Embryonic facial prominence (tissue), 1 donor: Measurements from ENCODE around the gene GBP3.
"Not testable (repeated sequence)": the region's sequence is repeated elsewhere in the genome, so short reads cannot be mapped to it uniquely, and the experiment has no call there.

Source experiments
- DNase-seq: peaks from one replicate; pipeline ENCODE4 v3.0.0-alpha.2; 2016; ENCODE audit errors: extremely low spot score

GBP3 gene

DNA sequence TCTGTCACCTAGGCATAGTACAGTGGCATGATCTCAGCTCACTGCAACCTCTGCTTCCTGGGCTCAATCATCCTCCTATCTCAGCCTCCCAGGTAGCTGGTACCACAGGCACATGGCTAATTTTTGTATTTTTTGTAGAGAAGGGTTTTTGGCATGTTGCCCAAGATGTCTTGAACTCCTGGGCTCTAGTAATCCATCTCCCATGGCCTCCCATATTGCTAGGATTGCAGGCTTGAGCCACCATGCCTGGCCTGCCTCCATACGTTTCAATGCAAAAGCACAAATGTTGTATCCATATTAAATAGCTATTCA is 17.6 kb upstream of the GBP3 start:
- DNase-seq: no peak

GRCh38 chr1:89037186-89037585 is 14.5 kb upstream of the GBP3 start:
- DNase-seq: no peak

DNA sequence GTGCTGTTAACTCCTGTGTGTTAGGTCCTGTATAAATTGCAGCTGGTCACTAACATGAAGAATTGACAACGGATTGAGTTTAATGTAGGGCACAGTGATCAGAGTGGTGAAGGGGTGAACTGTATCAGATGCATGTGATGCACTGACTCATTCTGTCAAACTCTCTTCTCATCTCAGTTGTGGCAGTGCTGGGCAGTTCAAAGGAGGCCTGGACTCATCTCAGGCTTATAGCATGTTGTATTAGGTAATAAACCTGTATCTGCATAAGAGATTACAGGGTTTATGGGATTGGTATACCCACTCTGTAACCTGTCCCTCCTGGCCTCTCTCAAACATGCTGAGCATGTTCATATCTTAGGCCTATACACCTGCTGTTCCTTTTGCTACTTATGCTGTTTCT is 12.4 kb upstream of the GBP3 start:
- DNase-seq: no peak

DNA sequence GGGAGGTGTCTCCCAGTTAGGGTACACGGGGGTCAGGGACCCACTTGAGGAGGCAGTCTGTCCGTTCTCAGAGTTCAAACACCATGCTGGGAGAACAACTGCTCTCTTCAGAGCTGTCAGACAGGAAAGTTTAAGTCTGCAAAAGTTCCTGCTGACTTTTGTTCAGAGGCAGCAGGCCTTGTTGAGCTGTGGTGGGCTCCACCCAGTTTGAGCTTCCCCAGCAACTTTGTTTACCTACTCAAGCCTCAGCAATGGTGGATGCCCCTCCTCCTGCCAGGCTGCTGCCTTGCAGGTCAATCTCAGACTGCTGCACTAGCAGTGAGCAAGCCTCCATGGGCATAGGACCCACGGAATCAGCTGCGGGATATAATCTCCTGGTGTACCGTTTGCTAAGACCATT is 11.3 kb upstream of the GBP3 start:
- not testable (repeated sequence) for DNase-seq

GRCh38 chr1:89029051-89029450 is 6.4 kb upstream of the GBP3 start:
- not testable (repeated sequence) for DNase-seq

- no peak for DNase-seq
Measured at GRCh38 chr1:89025928-89026327, 3.3 kb upstream of the GBP3 start.

GRCh38 chr1:89023026-89023425 is 360 bp upstream of the GBP3 start:
- DNase-seq: no peak

DNA sequence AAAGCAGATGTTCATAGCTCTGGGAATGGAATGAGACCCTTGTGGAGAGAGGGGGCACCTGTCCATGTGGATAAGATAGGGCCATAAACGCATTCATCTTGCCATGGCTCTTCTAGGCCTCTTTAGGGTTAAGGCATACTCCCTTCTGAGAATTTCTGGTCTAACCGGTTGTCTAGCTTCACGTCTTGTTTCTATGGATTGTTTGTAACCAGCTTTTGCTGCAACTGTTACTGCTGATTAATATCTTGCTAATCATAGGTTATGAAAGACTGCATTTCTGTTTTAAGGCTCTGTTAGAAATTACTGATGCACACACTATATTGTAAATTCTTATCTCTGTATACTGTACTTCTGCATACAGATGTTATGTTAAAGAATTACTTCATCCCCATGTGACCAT is 4.3 kb downstream of the GBP3 start:
- DNase-seq: not testable (repeated sequence)

GRCh38 chr1:89008511-89008910 is 14.2 kb downstream of the GBP3 start:
- DNase-seq: no peak

- no peak for DNase-seq
Measured at GRCh38 chr1:89005286-89006151, 17.1 kb downstream of the GBP3 start.

- DNase-seq: not testable (repeated sequence)
Measured at GRCh38 chr1:89002176-89002575, 20.5 kb downstream of the GBP3 start.

DNA sequence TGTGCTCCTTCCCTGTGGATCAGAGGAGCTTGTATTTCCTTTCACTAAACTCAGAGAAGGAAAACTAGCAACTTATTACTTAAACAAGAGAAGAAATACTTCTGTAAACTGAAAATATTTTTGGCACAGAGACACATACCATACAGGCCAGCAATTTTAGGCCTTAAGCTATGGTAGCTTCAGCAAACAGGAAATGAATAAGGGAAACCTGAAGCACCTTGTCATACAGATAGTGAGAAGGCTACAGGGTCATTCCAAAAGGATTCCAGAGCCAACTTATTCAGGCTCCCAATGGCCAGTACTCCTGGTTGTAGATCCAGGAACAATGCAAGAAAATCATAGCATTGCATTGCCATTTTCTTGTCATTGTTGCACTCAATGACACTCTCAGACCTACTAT is 21.2 kb downstream of the GBP3 start:
- no peak for DNase-seq

GRCh38 chr1:88998716-88999115 is 23.9 kb downstream of the GBP3 start:
- DNase-seq: peak; percentile 71

DNA sequence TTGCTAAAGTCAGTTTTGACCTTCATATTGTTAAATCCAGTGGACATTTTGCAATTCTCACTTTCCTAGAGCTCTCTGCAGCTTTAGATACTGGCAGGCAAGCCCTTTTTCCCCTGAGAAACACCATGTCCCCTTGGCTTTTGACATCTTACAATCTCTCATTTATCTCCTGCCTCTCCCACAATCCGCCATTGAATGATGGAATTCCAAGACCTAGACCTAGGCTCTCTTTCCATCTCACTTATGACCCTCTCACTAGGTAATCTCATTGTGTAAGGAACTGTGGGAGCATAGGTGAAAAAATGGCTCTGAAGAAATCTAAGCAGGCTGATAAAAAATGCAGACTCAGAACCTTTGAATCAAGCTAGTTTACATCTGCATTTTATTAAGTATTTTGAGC is 32.2 kb downstream of the GBP3 start:
- DNase-seq: no peak

DNA sequence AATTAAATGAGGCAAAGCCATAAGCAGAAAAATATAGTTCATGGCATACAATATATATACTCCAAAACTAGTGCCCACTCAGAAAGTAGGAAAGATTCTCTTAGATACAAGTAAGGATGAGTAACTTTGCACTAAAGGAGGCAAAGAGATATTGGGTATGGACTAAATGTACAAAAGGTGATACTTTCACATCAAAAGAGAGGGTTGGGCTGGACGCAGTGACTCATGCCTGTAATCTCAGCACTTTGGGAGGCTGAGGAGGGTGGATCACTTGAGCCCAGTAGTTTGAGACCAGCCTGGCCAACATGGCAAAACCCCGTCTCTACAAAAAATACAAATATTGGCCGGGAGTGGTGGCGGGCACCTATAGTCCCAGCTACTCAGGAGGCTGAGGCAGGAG is 37.0 kb downstream of the GBP3 start:
- DNase-seq: no peak

DNA sequence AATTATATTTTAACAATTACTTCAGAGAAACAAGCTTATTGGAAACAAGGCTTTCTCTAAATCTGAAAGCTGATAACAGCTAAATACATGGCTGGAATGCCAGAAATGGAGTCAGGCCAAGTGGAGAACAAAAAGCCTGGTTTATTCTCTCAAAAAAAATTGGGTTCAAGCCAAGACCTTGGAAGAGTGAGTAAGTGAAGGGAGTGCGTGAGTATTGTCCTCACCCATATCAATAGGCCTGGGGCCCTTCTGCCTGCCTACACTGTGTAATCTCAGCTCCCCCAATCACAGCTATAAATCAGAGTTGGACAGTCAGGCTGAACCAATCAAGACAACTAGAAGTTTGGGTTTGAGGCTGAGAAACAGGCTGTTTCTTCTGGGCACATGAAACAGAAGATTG is 37.6 kb downstream of the GBP3 start:
- DNase-seq: peak; percentile 63

- no peak for DNase-seq
Measured at GRCh38 chr1:88984569-88984968, 38.1 kb downstream of the GBP3 start.

DNA sequence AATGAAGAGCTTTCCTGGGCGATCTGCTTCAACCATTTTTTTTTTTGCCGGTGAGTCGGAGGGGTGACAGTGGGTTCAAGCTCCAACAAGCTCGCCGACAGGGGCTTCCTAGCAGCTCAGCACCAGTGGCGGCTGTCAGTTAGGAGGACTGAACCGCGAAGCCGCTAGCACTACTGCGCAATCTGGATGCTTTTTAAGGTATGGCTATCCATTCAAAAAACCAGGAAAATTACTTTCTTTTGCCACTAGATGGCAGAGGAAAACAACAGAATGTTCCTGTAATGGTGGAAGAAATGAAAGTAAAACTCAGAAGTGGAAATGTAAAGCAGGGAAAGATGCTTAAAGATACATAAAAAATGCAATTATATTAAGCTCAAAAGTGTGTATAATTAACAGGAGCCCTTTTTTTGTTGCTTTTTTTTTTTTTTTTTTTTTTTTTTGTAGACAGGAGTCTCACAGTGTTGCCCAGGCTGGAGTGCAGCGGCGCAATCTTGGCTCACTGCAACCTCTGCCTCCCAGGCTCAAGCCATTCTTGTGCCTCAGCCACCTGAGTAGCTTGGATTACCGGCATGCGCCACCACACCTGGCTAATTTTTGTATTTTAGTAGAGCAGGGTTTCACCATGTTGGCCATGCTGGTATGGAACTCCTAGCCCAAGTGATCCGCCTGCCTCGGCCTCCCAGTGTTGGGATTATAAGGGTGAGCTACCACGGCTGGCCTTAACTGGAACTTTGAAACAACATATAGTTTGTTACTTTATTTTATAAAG is 38.7 kb downstream of the GBP3 start:
- no peak for DNase-seq

GRCh38 chr1:88982055-88982454 is 40.6 kb downstream of the GBP3 start:
- DNase-seq: no peak

- not testable (repeated sequence) for DNase-seq
Measured at GRCh38 chr1:88981506-88981905, 41.2 kb downstream of the GBP3 start.

GRCh38 chr1:88980870-88981269 is 41.8 kb downstream of the GBP3 start:
- DNase-seq: no peak

- DNase-seq: no peak
Measured at GRCh38 chr1:88979749-88980116, 42.9 kb downstream of the GBP3 start.

DNA sequence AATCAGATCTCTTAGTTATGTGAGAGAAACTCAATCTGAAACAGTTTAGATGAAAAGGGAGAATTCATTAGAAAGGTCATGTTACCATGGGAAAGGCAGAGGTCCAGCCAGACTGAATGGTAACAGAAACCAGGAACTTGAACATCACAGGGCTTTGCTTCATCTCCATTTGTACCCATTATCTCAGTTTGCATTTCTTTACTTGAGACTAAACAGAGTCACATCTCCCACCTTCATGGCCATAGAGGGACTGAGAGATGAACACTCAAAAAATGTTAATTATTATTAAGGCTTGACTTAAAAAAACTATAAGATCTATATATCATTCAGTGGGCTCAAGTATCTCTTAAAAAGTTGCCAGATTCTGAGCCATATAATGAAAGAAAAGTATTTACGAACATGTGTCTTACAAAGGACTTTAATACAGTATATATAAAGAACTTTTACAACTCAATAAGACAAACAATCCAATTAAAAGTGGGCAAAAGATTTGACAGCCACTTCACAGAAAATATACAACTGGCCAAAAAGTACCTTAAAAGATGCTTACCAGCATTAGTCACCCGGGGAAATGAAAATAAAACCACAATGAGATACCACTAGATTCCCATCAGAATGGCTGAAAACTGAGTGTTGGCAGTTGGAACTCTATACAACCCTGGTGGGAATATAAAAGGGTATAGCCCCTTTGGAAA is 43.5 kb downstream of the GBP3 start:
- DNase-seq: no peak
